ENCODE measurements around the gene SLC5A1.

The SLC5A1 gene

DNA sequence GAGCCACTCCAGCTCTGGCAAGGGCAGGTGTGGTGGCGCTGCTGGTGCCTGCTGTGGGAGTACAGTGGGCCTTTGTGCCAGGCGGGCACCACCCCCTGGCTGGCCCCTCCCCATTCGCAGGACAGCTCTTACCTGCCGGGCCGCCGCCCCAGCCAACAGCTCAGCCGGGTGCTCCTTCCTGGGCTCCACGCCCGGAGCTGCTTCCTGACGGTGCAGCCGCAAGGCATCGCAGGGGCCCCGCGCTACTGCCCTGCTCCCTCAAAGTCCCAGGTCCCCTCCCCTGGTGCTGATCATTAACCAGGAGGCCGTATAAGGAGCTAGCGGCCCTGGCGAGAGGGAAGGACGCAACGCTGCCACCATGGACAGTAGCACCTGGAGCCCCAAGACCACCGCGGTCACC lies at the start of gene SLC5A1:
Gene SLC5A1 (plus strand): TSS at position 338 of the 400 bp plus-strand sequence. CDS start 21 bp downstream, at position 359.
- no peak for DNase-seq (ENCODE audit: low read depth, low spot score)

DNA sequence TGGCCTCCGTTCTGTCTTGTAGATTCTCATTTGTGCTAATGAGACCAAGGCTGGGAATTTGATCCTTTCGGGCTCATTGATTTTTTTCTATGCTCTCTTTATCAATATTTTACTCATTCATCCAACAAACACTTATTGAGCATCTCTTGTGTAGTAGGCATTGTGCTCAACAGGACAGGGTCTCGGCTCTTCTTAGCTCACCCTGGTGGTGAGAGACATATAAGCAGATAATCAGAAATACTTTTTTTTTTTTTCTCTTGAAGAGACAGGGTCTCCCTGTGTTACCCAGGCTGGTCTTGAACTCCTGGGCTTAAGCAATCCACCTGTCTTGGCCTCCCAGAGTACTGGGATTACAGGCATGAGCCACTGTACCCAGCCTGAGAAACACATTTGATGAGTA lies 48.0 kb upstream of the SLC5A1 start:
- DNase-seq (ENCODE audit: low read depth, low spot score): no peak

DNA sequence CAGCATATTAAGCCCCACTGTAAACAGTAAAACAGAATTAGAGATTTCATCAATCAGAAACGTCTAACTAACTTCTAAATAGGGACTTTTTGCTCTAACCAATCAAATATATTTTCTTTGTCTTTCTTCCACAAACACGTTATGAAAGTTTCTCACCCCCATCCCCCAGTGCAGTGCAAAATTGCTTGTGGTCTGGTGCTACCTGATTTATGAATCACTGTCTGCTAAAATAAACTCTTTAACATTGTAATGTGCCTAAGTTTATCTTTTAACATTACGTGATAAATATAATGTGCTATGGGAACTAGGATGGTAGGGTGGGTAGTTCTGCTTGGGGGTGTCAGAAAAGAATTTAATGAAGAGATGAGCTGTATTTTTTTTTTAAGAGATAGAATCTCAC lies 47.3 kb upstream of the SLC5A1 start:
- no peak for DNase-seq (ENCODE audit: low read depth, low spot score)

DNA sequence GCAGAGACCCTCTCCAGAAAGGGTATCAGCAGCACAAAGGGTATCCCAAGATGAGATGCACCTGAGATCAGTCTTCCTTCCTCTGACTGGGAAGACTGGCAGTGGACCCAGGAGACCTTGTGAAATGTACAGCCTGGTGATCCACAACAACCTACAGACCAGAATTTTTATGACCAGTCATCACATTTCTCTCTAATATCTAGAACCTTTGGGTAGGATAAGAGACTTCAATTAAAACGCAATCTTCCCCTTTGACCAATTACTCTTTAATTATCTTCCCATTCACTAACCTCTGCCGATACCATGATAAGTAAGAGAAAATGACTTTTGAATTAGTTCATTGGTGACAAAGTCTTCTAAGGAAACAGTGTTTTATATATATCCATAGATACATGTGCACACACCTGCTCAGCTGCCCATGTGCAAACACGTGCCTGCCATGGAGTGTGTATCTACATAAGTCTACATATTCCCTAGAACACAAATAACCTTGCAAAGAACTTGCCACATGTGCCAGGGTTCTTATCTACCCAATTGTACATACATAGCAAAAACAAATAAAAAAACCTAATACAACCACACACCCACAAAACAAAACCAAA lies 44.2 kb upstream of the SLC5A1 start:
- no peak for DNase-seq (ENCODE audit: low read depth, low spot score)

DNA sequence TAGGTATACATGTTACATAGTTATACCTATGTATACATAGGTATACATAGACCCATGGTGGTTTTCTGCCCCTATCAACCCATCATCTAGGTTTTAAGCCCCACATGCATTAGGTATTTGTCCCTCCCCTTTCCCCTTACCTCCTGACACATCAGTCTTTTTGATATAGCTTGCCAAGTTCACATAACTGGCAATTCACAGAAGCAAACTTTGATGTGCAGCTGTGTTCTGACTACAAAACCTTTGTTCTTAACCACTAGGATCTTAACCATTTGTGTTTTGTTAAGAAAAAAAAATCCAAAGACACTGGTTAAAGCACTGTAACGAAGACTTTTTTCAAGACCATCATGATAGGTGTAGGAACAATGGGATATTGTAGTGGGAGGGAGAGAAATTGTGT lies 42.9 kb upstream of the SLC5A1 start:
- no peak for DNase-seq (ENCODE audit: low read depth, low spot score)

DNA sequence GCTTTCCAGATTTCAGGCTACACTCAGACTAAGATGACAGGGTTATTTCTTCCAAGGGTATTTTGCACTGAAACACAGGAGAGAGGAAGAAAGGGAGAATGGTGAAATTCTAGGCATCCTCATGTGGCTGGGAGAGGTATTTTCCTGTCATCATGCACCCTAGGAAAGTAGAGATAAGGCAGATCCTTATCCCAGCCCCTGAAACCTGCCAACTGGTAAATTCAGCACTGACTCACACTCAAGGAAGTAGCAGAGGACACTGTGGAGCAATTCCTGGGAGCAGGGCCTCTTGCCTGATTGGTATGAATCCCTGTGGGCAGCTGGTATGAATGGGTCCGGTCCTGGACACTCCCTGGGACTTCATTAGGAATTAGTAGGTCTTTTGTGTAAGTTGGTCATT lies 37.6 kb upstream of the SLC5A1 start:
- no peak for DNase-seq (ENCODE audit: low read depth, low spot score)

DNA sequence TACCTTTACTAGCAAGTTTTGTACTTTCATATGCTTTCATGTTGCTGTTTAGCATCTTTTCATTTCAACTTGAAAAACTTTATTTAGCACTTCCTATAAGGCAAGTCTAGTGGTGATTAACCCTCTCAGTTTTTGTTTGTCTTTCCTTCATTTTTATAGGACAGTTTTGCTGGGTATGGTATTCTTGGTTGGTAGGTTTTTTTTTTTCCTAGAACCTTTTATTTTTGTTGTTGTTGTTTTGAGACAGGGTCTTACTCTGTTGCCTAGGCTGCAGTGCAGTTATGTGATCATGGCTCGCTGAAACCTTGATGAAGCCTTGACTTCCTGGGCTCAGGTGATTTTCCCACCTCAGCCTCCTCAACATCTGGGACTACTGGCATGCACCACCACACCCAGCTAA lies 29.9 kb upstream of the SLC5A1 start:
- DNase-seq (ENCODE audit: low read depth, low spot score): no peak

DNA sequence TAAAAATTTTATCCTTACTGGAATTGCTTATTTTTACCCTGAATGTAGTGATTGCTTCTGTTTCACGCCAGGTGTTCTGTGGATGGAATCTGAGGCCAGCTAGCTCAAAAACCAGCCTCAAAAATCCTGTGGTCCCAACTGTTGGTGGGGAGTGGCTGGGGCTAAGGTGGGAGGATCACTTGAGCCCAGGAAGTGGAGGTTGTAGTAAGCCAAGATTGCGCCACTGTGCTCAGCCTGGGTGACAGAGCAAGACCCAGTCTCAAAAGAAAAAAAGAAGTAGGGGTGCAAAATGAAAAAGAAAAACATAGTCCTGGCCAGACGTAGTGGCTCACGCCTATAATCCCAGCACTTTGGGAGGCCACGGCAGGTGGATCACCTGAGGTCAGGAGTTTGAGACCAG lies 27.0 kb upstream of the SLC5A1 start:
- no peak for DNase-seq (ENCODE audit: low read depth, low spot score)

DNA sequence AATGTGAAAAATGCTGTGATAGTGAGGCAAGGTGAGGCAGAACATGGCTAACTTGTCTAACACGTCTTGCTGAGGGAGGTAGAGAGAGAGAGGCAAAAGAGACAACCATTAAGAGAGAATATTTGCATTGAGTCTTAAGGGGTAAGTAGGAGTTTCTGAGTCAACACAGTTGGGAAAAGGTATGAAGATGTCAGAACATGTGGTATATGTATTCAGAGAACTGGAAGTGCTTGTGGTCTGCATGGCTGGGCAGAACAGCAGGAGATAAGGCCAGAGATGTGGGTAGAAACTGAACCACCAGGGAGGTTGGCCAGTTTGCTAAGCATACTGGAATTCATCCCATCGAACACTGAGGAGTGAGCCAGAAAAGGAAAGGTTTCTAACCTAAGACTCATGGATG lies 25.0 kb upstream of the SLC5A1 start:
- no peak for DNase-seq (ENCODE audit: low read depth, low spot score)

DNA sequence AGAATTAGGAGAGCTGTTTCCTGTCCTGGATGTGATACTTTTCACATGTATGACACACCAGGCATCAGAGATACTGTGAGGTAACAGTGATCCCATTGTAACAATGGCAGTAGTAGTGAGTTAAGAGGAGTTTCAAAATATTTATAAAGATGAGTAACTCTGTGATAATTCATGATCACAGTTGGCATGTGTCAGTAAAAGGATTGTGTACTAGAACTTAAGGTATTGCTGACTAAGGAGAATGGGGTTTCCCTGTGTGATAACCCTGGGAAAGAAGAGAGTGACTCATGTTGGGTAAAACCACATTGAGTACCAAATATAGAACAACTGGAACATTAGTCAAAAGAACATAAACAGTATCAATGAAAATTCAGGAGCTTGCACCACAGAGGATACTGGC lies 22.9 kb upstream of the SLC5A1 start:
- no peak for DNase-seq (ENCODE audit: low read depth, low spot score)

DNA sequence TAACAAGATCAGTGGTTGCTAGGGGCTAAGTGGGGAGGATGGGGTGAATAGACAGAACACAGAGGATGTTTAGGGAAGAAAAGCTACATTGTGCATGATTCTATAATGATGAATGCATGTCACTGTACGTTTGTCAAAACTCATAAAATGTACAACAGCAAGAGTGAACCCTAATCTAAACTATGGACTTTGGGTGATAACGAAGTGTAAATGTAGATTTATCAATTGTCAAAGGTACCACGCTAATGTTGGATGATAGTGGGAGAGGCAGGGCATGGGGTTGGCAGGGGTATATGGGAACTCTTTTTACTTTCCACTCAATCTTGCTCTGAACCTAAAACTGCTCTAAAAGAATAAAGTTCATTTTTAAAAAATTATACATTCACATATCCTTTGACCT lies 21.3 kb upstream of the SLC5A1 start:
- DNase-seq (ENCODE audit: low read depth, low spot score): no peak

DNA sequence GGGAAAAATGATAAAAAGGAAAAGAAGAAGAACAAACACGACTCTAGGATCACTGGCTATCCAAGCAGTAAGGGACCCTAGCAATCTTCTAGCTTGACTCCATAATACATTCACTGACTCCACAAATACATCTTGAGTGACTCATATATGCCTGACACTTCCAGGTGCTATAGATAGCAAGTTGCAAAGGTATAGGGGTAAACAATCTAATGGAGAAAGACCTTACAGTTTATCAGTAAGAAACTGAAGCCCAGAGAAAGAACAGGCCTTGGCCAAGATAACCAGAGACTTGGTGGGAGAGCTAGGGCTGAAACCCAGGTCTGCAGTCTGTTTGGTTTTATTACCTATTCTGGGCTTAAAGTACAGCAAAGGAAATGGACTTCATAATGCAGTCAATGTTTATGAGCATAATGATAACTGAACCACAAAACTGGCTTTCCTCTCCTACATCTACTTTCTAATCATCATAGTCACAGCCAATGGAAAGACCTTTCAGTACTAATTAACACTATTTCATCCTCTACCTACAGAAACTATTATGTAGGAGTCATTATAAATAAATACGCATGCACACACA lies 19.7 kb upstream of the SLC5A1 start:
- DNase-seq (ENCODE audit: low read depth, low spot score): no peak

DNA sequence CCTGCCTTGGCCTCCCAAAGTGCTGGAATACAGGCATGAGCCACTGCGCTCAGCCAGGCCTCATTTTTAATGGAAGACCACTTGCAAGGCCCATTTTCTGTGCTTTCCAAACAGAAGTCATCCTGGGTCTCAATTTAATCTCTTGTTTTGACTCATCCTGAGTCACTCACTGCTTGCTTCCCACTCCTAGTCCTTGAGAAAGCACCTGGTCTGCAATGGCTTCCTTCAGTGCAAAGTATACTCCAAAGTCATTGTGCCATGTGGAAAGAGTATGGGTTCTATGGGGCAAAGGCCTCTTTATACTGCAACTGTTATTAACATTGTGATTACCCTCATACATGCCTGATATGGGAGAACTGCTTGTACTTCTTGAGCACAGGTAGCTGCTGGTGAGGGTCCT lies 18.3 kb upstream of the SLC5A1 start:
- no peak for DNase-seq (ENCODE audit: low read depth, low spot score)

DNA sequence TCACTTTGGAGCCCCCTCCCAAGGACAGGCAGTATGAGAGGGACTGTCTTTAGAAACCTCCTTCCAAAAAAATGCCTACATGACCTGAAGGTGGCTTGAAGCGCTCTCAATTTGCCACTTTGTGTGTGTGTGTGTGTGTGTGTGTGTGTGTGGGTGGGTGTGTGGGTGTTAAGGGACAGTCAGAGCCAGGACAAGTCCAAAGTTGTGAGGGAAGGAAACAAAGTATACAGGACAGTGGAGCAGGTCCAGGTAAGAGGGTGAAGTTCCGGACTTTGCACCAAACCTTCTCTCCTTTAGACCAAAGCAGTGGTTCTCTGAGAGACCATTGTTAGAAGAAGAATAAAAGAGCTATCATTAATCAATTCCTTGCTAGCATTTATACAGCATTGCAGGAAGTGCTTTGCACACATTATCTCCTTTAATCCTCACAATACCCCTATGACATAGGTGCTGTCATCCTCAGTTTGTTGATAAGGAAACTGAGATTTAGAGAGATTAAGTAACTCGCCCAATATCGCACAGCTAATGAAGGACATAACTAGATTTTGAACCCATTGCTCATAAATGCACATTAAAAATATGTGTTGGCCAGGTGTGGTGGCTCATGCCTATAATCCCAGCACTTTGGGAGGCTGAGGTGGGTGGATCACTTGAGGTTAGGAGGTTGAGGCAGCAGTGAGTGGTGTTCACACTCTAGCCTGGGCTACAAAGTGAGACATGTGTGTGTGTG lies 12.4 kb upstream of the SLC5A1 start:
- DNase-seq (ENCODE audit: low read depth, low spot score): no peak

DNA sequence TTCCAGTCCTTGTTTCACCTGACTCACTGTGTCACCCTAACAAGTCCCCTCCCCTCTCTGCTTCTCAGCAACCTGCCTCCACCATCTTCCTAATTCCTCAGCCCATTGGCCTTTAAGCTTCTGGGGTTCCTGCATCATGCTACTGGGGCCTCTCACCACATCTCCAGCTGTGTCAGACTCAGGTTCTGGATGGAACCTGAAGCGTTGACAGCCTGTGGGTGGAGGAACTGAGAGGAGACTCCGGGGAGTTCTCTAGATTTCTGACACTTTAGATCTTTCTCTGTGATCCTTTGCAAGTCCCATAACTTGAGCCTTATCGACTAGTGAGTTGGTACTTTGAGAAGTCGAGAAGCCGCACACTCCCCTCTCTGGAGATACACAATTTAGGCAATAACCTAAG lies 11.6 kb upstream of the SLC5A1 start:
- no peak for DNase-seq (ENCODE audit: low read depth, low spot score)

DNA sequence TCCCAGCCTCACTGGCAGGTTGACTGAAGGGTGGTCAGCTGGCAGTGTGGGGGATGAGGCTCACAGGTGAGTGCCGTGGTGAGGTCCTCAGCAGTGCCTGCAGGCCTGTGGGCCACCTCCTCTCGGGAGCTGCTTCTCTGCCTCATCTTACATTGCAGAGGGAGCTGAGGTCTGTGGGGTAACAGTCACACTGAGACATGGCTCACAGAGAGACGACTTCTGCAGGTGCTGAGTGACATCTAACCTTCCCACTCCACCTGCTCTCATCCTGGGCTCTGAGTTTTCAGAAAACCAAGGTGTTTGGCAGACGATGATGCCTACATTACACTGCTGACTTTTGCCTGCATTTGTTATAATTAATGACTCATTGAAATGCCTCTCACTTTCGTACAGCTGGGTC lies 8.8 kb upstream of the SLC5A1 start:
- DNase-seq (ENCODE audit: low read depth, low spot score): no peak

DNA sequence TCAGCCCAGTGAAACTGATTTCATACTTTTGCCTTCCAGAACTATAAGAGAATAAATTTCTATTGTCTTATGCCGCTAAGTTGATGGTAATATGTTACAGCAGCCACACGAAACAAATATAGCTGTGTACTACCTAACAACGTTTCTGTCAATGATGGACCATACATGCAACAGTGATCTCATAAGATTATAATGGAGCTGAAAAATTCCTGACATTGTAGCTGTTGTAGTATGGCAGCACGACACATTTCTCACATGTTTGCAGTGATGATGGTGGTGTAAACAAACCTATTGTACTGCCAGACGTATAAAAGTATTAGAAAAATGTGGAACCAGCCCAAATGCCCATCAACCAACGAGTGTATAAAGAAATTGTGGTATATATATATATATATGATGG lies 5.8 kb upstream of the SLC5A1 start:
- DNase-seq (ENCODE audit: low read depth, low spot score): no peak

DNA sequence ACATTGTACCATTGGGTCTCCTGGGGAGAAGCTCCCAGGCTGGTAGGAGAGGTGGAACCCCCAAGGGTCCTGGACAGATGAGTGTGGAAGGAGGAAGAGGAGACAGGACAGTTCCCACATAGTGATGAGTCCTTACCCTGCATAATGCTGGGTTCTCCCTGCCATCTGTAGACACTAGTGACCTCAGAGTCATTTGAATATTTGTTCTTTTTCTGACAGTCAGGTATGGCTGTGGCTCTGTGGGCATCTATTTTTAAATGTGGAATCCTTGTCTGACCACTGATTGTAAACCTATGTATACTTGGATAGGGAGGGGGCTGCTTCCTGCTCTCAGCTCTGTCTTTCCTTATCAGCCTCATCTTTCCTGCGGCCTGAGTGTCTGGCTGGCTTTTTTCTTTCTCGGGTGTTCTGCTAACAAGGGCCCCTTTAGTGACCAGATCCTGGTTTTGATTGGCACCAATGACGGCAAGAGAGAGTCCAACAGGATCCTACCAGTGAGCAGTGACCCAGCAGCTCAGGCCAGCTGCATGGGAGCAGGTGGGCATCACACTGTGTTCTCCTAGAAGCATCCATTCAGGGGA lies 2.6 kb upstream of the SLC5A1 start:
- DNase-seq (ENCODE audit: low read depth, low spot score): no peak

DNA sequence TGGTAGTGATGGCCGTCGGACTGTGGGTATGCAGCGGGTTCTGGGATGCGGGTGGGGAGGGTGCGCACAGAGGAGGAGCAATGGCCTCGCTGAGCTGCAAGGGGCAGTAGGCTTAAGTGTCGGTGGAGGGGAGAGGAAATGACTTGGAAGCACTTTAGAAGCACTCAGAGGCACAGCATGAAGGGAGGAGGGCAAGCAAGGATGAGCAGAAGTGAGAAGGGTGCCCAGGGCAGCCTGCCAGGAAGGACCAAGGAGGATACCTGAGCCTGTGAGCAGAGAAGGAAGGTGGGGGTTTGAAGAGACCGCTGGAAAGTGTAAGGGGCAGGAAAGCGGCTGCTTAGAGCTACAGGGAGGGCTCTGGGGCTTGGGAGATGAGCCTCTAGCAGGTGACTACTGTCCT lies 330 bp downstream of the SLC5A1 start:
- no peak for DNase-seq (ENCODE audit: low read depth, low spot score)

DNA sequence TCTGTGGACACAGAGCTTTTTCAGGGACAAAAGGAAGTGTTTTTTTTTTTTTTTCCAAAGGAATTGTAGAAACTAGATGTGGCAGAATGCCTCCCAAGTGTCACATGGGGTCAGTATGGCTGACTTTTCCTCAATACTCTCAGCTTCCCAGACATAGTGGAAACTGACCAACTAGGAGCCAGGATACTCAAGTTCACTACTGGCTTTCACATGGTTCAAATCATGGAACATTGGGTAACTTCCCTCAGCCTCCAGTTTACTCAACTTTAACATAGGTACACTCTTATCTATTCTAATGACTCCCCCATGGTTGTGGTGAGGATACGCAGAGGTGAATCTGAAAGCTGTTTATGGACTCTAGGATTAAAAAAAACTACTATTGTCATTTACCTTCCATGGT lies 1.4 kb downstream of the SLC5A1 start:
- DNase-seq (ENCODE audit: low read depth, low spot score): no peak

DNA sequence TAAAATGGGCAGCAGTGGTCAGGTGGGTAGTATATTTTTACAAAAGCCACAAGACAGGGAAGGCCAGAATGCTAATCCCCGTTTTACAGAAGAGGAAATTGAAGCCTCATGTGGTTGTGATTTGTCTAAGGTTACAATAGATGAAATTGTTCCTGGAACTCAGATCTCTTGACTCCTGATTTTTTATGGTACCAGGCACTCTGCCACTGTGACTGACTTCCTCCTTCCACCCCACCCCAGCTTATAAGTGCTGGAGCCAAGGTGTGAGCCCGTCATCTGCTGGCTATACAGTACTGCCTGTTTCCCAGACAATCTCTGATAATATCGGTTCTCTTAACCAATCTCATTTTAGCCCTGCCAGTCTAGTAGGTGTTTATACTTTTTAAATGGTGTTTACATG lies 1.9 kb downstream of the SLC5A1 start:
- no peak for DNase-seq (ENCODE audit: low read depth, low spot score)

DNA sequence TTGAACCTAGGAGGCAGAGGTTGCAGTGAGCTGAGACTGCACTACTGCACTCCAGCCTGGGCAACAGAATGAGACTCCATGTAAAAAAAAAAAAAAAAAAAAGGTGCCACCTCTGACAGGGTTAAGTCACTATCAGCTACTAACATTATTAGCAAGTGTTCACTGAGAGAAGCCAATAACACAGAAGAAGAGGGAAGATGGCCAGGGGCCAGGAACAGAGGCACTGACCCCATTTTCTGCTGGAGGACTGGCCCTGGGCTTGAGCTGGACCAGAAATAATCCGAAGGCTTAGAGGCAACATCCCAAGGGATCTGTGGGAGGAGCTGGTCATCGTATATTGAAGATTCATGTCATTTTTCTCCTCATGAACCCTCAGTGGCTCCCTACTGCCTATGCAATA lies 5.0 kb downstream of the SLC5A1 start:
- DNase-seq (ENCODE audit: low read depth, low spot score): no peak
